ENCODE results near the gene PRMT9.

PRMT9 gene

DNA sequence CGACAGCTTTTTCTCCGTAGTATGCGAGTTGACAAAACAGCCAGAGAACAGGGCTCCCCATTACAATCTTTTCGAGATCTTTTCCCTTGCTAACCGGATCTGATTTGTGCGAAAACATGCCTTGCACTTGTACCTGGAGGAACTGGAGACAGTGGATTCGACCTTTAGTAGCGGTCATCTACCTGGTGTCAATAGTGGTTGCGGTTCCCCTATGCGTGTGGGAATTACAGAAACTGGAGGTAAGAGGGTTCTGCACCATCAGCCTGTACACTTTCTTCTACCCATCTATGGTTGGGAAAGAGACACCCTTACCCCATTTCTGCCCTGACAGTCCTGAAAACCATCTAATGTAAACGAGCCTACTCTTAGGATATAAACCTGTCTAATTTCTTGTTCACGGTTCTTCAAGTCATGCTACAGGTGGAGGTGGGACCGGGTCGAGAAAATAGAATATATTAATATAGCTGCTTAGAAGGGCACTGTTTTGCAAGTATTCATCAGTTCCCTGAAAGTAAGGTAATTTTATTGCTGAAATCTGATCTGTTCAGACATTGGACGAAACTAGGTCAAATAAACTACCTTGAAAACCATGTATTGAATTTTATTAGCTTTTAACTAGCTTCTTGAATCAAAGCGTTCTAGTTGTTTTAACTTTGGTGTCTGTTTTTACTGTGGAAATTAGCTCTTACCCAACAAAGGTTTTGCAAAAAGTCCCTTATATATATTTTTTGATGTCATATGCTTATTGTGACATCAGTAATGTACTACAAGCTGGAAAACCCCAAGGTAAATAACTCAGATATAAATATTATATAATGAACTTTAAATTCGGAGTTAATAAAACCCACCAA is 65.9 kb downstream of the PRMT9 start:
- no peak for DNase-seq

DNA sequence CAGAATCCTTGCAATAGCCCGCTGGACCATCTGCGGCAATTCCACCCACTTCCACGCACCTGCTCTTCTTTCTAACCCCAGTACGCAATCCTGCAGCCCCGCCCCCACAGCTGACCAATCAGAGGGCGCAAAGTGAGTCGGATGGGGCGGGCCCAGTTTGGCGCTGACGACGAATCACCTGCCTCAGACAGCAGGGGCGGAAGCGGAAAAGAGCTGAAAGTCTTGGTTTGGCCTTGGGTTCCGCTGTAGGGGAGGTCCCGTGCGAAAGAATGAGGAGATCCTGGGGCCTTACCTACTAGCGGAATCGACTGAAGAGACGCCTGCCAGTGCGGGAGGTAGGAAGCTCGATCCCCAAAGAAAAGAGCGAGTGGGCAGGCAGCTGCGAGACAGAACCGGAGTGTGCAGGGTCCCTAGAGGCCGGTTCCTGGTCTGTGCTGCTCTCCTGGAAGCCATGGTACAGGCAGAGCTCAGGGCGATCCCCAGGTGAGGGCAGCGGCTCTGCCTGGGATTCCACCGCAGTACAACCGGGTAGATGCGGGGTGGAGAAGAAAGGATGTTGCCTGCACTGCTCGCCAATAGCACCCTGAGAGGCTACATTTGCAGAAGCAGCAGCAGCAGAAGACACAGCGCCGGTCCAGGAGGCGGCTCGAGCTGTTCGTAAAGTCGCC is 66.7 kb downstream of the PRMT9 start, which contains the start of gene TMEM184C:
Gene TMEM184C, plus strand, starts transcription at position 225 of the 668 bp plus-strand sequence. CDS start 560 bp downstream, outside the sequence.
- DNase-seq = peak; percentile 79

DNA sequence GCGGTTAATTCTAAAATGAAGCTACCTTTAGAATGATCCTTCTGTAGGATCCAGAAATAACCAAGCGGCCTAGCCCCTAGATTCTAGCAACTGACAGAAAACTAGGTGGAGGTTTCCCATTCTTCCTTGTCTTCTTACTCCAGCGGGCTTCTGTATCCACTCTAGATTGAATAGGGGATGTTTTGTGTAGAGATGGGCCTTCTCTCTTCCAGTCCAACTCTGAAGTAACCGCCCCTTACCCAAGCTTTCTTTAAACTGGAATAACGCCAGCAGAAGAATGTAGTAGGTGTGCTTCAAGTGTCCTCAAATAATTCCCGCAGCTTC is 67.2 kb downstream of the PRMT9 start:
- DNase-seq = no peak

DNA sequence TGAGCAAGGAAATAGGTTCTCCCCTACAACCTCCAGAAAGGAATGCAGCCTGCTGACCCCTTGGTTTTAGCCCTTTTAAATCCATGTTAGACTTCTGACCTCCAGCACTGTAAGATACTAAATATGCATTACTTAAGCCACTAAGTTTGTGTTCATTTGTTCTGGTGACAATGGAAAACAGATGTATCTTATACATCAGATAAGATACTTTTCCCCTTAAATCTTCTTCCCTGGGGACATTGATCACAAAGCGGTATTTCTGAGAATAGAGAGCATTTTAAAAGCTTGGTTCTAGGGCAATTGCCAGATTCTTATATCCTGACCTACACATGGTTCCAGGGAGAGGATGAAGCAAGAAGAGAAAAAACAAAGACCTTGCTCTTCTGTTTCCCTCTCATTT is 73.3 kb downstream of the PRMT9 start:
- DNase-seq = no peak

DNA sequence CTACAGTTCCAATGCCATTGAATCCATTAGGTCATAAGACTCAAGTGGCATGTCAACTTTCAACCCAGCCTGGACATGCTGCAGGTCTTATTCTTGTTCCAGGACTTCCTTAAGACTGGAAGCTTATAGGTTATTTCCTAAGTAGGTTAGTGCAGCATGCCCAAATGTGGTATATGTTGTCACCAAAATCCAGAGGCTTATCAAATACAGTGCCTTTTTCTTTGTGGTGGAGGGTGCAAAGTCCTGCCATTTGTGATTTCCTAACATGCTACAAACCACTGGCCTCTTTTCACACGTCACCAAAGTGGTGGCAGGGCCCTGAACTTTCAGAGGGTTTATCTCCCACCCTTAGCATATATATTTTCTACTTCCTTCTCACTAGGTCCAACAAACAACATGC is 76.5 kb downstream of the PRMT9 start:
- DNase-seq = no peak

DNA sequence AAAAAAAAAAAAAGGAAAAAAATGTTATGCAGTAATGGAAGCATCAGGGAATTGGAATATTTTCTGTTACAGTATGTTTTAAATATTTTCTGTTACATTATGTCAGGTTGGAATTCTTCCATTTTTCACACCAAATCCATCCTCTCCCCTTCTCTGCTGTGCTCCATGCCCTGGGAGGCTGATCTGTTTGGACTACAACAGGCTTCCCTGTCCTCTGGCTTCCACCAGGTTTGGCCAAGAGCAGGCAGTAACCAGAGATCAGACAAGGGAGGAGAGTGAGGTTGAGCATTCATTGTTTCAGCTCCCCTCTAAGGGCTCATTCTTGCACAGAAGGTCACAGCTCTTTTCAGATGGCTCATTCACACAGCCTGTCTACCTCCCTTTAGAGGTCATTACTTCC is 78.5 kb downstream of the PRMT9 start:
- DNase-seq = no peak

DNA sequence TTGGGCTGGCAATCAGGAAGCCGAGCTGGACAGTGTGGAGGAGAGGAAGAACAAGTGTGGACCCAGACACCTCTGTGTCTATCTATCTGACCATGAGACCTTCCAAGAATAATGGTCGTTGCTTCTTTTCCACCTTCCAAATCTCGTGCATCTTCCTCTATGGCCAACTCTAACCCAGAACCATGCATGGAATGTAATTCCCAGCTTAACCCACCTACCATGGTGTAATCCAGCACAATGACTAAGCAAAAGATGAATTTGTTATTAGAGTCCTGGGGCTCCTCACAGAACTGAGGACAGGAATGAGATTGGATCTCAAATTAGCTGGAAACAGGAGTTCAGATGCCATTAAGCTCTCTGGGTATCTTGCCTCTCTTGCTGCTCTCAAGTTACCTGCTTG is 84.2 kb downstream of the PRMT9 start:
- DNase-seq = peak; percentile 4

DNA sequence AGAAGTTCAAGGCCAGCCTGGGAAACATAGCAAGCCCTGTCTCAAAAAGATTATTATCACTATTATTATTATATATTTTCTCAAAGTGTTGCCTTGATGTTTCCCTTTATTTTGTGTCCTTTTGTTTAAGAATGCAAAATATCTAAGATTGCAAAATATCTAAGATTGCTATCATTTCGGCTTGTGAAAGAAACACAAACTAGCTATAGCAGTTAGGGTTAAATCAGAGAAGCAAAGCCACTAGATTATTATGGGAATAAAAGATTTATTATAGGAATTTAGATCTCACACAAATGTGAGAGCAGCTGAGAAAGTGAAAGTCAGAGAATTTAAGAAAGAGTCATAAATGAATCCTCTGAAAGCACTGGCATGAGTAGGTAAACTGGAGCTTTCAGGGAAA is 84.8 kb downstream of the PRMT9 start:
- no peak for DNase-seq

DNA sequence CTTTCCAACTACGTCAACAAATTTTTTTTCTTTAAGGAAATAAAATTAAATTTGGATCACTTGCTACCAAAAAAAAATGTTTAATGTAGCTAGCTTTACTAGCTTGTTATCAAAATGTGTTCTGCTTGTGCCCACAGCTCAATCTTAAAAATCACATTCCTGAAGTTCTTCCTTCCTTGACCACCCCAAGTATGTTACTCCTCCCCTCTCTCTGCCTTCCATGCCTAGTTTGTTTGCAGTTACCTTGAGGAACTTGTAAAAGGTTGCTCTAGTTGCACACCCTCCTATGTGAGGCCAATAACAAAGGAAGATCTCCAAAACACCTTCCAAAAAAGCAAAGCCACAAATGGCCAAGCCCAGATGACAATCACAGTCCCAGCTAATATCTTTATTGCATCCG is 86.4 kb downstream of the PRMT9 start:
- no peak for DNase-seq

DNA sequence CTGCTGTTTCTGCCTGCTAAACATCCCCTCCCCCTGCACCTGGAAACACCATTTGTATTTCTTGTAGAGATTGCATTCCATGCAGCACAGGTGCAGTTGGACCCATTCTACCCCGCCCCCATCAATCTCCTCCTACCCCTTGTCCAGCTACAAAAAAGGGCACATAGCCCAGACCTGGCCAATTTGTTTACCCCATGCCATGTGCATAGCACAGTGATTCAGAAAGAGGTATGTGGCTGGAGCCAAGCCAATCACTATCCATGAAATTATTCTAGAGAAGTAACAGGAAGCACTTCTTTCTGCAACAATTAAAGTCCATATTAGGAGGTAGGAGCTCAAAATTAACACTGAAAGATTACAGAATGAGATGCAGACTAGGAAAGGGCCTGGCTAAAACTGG is 87.0 kb downstream of the PRMT9 start:
- no peak for DNase-seq

DNA sequence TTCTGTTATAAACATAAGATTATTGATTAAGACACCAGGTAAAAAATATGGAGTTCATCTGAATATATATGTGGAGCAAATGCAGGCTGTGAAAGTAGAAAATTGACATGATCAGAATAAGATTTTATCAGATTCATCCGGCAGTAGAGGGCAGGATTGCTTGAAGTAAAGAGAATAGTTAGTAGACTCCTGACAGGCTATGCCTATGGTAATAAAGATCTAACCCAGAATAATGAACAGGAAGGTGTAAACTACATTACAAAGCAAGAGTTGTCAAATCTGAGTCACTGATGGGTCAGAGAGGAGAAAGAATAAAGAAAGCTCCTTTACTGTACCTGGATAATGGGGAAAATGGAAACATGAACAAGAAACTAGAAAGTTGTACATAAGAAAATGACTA is 87.6 kb downstream of the PRMT9 start:
- no peak for DNase-seq

DNA sequence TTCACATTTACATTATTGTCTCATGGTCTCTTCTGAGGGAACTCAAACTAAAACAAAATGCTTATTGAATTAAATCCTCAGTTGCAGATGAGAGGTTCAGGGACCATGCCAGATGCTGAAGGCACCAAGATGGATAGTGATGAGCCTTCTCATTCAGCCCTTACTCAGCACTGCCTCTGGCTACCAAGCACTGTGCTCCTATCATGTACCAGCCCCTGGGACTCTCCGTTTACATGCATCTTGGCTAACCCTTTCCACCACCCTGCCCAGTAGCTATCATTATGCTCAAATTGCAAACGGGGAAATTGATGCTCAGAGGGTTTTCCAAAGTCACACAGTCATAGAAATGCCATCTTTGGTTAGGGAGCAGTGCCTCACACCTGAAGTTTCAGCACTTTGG is 89.4 kb downstream of the PRMT9 start:
- no peak for DNase-seq

DNA sequence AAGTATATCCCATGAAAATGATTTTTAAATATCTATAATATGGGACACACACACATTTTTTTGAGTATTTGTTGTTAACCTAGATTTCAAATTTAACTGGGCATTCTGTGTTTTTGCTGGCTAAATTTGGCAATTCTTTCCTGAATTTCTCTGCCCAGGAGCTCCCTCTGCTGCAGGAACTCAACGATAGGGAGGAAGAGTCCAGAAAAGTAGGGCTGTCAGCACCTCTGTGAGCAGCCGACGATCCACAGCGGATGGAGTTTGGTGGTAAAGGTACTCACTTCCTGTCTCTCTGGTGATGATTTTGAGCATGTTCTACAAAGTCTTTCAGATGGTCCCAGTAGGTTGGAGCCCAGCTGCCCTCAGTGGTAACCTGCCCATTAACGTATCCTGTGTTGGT is 89.9 kb downstream of the PRMT9 start:
- no peak for DNase-seq

DNA sequence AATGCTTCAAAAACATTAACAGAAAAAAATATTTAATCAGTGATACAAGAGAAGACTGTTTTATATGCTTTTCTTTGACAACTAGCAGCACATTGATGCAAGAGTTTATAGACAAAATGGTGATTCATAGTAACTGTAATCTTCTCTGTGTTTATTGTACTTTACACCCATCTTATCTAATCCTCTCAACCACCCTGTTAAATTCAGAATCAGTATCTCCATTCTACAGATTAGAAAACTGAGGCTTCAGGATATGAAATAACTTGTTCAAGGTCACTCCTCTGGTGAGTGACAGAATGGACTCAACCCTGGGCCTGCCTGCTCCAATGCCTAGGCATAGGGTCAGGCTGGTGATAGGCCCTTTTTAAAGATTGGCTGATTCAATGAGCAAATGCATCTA is 92.9 kb downstream of the PRMT9 start:
- DNase-seq = no peak

DNA sequence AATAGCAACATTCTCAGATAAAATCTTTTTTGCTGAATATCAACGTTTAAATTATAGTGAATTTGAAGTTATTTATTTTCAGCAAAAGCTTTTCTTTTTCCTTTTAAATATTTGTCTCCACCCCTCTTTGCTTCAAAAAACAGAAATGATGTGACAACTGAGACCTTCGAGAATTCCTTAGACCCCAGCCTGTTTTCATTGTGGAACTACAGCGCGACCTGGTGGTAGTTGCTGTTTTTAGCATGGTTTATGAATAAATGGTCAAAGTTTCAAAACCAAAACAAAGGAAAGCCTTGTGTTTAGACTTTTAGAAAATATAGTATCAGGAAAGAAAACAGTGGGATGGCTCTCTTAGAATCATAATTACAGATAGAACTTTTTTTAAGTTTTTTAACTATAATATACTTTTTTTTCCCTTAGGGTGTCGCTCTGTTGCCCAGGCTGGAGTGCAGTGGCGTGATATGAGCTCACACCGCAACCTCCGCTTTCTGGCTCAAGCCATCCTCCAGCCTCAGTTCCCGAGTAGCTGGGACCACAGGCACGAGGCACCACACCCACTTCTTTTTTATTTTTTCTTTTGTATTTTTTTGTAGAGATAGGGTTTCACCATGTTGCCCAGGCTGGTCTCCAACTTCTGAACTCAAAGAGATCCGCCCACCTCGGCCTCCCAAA is 93.6 kb downstream of the PRMT9 start:
- DNase-seq = peak; percentile 38

DNA sequence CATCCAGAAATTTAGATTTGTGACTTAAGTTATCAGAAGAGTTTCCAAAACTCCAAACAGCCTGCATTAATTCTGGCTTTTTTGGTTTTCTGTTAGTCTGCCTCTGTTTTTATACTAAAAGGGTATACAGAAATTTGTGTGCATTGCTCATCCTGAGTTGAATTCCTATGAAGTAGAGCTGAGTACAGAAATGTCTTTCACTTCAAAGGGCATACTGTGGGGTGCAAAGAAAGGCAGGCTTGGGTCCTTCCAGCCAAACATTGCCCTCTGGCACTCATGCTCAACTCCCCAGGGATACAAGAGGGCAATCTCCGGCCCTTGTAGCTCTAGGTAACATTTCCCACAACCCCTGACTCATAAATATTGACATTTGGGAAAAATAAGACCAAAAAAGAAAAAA is 94.4 kb downstream of the PRMT9 start:
- DNase-seq = no peak
